ENCODE results near the gene OPN4.

Gene OPN4

GRCh38 chr10:86648704-86649427 lies 5.5 kb upstream of the OPN4 start:
- DNase-seq, result peak; percentile 94

GRCh38 chr10:86649471-86650150 lies 4.7 kb upstream of the OPN4 start:
- no peak for DNase-seq

- no peak for DNase-seq
Observed at GRCh38 chr10:86650151-86650550, 4.2 kb upstream of the OPN4 start.

GRCh38 chr10:86651021-86651471 lies 3.3 kb upstream of the OPN4 start:
- no peak for DNase-seq

GRCh38 chr10:86651631-86652331 lies 2.6 kb upstream of the OPN4 start:
- no peak for DNase-seq

GRCh38 chr10:86652361-86653202 lies 1.8 kb upstream of the OPN4 start:
- DNase-seq, result peak; percentile 44

- no peak for DNase-seq
Observed at GRCh38 chr10:86653379-86653778, 968 bp upstream of the OPN4 start.

GRCh38 chr10:86653987-86654386 lies 360 bp upstream of the OPN4 start:
- no peak for DNase-seq

- no peak for DNase-seq
Observed at GRCh38 chr10:86655173-86655540, 810 bp downstream of the OPN4 start.

GRCh38 chr10:86655596-86655995 lies 1.2 kb downstream of the OPN4 start:
- no peak for DNase-seq

- DNase-seq, result no peak
Observed at GRCh38 chr10:86657011-86657395, 2.7 kb downstream of the OPN4 start.

- peak; percentile 50 for DNase-seq
Observed at GRCh38 chr10:86657396-86658011, 3.2 kb downstream of the OPN4 start.

- DNase-seq, result no peak
Observed at GRCh38 chr10:86658261-86658741, 4.0 kb downstream of the OPN4 start.

GRCh38 chr10:86658751-86659150 lies 4.4 kb downstream of the OPN4 start:
- no peak for DNase-seq

- no peak for DNase-seq
Observed at GRCh38 chr10:86659161-86659691, 4.9 kb downstream of the OPN4 start.

GRCh38 chr10:86659721-86660453 lies 5.5 kb downstream of the OPN4 start:
- no peak for DNase-seq

GRCh38 chr10:86661161-86662025 lies 7.0 kb downstream of the OPN4 start:
- no peak for DNase-seq

GRCh38 chr10:86662186-86663045 lies 8.1 kb downstream of the OPN4 start:
- no peak for DNase-seq

GRCh38 chr10:86663046-86663345 lies 8.6 kb downstream of the OPN4 start:
- no peak for DNase-seq
